ENCODE results near the gene GAS7.

DNA sequence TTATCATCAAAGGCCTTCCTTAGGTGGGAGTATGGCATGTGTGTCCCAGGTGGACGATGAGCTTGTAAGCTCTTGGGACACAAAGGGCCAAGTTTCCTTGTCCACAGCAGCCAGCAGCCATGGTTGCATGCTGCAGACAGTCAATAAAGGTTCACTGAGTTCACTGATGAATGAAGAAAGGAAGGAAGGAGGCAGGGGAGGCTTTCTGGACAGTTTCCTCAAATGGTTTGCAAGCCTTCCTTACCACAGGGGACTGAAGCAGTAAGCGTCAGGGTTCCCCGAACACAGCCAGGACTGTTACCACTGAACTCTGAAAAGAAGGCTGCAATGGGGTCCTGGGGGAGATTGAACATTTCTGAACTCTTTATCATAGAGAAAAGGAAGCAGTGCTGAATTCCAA, 111.1 kb downstream of the GAS7 start:
- TF ChIP-seq ARNT (IDR thresholded peaks at IDR 0.05): no peak
- TF ChIP-seq FOXK2 (IDR thresholded peaks at IDR 0.05): no peak
- TF ChIP-seq BHLHE40 (IDR thresholded peaks at IDR 0.05; ENCODE audit: borderline replicate concordance): no peak
- TF ChIP-seq SP1 (IDR thresholded peaks at IDR 0.05): no peak
- no peak for TF ChIP-seq FOXA1 (IDR thresholded peaks at IDR 0.05)
- no peak for TF ChIP-seq LEF1 (IDR thresholded peaks at IDR 0.05; ENCODE audit: borderline replicate concordance)
